GM21447 (cell line): ENCODE measurements around the gene PXYLP1.

Experiments used
- ATAC-seq: cut with Tn5 transposase; IDR thresholded peaks from one replicate; pipeline ENCODE4 v1.9.1; 2021; ENCODE audit not compliant: unreplicated experiment

The PXYLP1 gene

DNA sequence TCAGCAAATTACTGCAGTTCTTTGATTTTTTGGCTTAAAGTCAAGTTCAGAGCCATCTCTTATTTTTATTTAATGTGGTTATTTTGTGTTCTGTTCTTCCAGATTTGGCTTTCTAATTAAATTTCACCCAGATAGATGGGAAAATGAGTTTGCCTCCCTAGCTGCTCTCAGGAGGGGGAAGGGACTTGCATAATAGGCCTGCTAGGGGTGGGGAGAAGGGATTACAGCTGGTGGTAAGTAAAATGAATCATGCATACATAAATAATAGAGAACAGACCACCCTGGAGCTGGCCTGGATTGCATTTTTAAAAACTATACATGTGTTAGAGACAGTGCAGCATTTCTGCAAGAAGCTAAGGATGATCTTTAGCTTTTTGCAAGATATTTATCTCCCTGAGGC is 3.9 kb upstream of the PXYLP1 start:
- ATAC-seq: no peak

DNA sequence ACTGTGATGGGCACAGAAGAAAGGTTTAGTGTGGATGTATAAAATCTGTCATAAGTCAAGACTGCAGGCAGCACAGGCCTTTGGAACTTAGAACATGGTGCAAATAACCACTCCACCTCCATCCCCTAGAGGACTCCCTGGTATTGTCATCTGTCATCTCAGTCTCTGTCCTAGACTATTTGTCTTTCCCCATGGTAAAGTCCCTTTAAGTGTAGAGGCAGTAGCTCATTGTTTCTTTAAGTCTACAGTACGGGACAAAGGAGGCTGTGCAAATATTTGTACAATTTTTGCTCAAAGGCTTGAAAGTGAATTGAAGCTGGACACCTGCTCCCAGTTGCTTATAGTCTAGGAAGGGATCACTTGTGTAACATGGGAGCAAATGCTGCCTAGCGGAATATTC is 3.2 kb upstream of the PXYLP1 start:
- no peak for ATAC-seq

DNA sequence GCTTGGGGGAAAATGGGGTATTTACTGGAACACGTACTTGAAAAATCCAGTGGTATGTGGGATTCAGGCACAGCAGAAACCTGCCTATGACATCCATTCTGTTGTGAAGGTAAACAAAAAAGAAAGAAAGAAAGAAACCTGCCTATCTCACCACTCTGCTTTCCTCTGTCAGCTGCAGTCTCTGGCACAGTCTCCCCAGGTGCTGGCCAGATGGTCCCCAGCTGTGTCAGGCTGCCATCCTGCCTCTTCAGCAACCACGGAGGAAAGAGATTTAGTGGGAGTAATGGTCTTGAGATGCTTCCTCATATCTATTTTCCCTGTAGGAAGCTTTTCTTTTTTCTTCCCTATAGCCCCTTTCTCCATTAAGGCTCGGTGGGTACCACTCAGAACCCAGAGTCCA is 2.5 kb upstream of the PXYLP1 start:
- no peak for ATAC-seq

DNA sequence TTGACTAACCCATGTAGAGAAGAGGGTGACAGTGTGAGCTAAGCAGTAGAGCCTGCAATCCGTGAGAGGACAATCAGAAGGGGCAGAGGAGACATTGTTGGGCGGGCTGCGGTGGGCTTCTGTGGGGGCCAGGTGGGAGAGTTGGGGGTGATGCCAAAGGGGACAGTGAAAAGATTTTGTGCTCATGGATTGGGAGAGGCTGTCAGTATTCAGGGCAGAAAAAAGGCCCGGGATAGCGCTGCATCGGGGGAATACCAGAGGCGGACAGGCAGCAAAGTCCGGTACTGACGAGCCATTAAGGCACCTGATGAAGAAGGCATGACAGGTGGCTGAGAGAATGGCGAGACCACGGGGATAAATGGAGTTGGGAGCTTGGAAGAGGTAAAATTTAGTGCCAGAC is 1.3 kb upstream of the PXYLP1 start:
- no peak for ATAC-seq

DNA sequence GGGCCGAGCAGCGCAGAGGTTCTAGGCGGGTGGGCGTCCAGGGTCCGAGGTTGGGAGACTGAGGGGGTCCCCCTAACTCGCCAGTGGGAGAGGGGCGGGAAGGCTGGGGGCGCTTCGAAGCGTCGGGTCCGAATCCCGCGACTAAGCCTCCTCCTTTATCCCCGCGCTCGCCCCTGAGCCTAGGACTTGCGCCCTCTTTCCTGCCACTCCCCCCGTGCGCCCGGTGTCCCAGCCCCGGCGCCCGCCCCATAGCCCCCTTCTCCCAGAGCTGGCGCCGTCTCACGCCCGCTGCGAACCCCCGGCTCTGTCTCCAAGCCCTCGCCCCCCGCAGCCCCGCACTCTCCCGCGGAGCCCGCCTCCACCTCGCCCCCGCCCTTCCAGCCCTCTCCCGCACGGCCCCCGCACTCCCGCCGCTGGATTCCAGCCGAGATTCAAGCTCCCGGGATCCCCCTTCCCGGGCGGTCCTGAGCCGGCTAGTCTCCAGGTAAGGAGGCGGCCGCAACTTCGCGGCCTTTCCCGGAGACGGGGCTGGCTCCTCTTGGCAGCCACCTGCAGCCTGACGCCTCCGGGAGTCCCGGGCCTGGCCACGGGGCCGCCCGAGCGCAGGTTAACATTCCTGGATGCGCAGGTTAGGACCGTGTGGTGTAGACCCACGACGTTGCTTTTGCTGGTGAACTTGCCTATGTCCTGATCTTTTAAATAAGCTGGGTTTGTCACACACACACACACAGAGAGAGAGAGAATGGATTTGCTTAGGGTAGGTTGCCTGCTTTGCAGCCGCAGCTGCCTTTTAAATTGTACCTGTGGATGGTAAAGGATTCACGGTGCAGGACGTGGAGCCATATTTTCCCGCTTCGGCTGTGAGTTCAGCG is 563 bp downstream of the PXYLP1 start:
- peak; percentile 2 for ATAC-seq

DNA sequence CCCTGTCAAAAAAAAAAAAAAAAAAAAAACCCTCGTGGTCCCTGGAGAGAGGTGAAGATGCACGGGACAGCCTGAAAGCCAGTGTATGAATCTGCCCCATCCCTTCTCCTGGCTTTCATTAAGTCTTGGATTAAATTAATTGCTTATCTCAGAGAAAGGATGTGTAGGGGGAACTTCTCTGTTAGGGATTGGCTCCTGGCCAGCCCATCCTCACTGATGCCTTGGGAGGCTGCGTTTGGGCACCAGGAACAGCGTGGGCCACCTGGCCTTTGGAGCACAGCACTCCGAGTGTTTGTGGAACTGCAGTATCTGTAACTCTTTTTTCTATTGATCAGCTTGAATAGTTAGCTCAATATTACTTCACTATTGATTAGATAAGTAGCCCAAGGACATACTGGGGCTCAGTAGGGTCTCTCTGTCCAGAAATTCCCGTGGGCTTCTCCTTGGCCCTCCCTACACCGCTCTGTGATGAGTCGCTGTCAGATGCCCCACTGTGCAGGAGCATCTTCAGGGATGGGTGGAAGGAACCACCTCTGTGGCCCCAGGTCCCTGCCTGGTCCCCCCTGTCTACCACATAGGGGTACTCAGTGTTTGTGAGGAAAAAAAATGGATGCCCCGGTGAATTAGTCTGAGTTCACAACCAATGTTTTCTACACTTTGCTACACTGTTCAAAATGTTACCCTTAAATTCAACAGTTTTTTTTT is 2.0 kb downstream of the PXYLP1 start:
- ATAC-seq: no peak

DNA sequence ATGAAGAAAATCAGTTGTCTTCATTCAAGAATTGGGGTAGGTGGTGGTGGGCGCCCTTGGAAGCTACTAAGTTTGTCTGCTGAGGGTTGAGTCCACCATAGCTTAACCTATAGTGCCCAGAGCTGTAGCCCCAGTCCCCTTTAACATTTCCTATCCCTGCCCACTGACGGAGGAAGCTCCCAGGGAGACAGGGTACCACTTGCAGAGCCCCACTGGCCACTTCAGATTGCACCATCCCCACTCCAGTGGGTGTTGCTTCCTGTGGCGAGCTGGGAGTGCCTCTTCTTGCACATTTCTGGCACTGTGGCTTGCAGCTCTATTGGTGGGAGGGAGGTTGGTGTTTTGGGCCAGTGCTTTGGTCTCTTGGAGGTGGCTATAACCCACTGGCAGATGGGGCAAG is 2.7 kb downstream of the PXYLP1 start:
- no peak for ATAC-seq

DNA sequence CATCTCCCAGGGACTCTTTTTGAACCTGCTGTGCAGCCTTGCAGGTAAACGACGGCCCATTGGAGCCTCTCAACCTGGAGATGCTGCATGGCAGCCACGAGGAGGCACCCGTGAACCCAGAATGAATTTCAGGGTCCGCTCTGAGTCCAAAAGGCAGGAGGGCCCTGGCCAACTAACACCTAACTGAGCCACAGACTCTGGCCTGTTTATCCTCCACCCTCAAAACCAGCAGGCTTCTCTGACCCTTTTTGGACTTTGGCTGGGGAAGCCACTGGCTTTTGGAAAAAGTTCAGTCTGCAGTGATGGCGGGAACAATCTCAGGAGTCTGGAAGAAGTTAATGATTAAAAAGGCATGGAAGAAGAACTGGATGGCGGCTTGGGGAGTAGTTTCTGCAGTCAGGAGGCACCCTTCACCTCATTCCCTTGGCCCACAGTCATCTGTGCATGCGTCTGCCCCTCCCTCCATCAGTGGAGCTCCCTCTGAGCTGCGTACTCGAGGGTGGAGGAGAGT is 4.1 kb downstream of the PXYLP1 start:
- no peak for ATAC-seq

DNA sequence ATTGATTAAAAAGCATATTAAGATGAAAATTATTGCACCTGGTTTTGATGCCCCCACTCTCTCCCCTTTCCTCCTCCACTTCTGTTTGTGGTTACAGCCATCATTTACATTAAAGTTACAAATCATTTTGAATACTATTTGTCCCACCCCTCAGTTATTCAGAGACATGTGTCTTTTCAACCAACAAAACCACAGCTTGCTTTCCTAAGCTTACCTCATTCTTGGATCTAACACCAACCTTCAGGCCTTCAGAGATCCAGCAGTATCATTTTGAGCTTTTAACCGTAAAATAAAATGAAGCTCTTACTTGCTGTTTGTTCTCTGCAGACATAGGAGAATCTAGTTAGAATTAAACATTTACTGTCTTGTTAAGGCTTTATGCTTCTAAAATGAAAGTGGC is 4.7 kb downstream of the PXYLP1 start:
- no peak for ATAC-seq

DNA sequence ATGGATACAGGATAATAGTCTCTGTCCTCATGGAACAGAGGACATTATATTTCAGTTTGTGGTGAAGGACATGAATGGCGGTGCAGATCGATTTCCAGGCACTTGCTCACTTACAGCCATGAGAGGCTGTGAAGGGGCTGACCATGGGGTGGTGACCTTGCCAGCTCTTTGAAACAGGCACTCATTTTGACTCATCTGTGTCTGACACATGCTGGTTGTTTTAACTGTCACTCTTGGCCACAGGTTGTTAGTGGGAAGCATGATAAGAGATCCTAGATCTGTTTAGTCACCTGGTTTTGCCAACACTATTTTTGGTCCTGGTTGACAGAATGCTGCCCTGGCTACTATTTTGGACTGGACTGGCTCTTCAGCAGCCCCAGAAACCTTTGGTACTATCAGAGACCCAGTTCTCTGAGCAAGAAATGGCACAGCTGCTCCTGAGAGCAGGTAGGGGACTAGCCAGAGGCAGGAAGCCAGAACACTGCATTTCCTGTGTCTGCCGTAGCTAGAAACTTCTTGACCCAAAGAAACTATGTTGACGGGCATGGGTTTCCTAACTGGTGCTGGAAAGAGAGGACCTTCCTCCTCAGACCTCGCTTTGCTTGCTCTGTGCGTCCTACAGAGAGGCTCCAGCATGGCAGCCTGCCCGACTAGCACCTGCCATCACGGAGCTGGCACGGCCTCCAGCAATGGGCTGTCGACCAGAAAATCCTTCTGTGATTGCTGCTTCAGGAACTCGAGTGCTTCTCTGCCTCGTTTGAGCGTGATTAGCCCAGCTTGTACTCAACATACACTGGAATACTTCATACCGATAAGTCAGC is 6.3 kb downstream of the PXYLP1 start:
- ATAC-seq: no peak

DNA sequence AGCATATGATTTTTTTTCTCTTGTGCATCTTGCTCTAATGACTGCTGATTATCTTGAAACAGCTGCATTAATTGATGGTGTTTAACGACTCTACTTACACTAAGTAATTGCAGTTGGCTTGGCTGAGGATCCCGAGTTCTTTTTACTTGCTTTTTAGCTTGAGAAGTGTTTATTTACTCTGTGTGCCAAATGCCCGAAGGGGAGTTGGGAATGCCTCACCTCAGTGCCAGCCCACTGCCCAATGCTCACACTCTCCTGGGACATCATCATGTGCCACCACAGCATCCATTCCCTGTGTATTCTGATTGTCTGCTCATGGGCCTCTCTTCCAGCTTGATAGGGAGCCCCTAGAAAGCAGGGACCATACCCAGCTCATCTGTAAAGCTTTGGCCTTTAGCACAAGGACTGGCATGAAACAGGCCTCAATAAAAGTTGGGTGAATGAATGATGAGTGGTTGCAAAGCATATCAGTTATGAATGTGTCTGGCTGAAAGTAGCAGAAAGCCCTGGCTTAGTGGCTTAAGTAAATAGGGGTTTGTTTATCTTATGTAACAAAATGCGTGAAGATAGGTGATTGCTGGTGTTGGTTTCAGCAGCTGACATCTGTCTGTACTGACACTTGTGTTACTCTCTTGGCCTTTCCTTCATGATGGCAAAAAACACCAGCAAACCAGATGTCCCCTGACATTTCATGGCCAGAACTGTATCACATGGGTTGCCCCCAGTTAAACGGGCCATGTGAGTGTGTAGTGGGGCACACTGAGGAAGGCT is 8.1 kb downstream of the PXYLP1 start:
- no peak for ATAC-seq

DNA sequence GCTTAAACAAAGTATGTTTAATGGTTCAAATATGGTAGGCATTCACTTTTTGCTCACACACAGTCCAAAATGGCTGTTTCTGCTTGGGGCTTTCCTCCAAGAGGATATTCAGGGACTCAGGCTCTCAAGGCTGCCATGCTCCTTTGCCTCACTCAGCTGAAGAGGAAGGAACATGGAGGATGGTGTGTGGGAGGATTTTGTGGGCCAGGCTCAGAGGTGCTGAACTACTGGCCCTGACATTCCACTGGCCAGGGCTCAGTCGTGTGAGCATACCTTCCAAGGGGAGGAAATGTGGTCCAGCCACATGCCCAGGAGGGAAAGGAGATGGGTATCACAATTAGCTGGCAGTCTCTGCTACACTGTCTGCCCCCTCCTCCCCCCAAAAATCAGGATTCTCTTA is 8.7 kb downstream of the PXYLP1 start:
- ATAC-seq: no peak

DNA sequence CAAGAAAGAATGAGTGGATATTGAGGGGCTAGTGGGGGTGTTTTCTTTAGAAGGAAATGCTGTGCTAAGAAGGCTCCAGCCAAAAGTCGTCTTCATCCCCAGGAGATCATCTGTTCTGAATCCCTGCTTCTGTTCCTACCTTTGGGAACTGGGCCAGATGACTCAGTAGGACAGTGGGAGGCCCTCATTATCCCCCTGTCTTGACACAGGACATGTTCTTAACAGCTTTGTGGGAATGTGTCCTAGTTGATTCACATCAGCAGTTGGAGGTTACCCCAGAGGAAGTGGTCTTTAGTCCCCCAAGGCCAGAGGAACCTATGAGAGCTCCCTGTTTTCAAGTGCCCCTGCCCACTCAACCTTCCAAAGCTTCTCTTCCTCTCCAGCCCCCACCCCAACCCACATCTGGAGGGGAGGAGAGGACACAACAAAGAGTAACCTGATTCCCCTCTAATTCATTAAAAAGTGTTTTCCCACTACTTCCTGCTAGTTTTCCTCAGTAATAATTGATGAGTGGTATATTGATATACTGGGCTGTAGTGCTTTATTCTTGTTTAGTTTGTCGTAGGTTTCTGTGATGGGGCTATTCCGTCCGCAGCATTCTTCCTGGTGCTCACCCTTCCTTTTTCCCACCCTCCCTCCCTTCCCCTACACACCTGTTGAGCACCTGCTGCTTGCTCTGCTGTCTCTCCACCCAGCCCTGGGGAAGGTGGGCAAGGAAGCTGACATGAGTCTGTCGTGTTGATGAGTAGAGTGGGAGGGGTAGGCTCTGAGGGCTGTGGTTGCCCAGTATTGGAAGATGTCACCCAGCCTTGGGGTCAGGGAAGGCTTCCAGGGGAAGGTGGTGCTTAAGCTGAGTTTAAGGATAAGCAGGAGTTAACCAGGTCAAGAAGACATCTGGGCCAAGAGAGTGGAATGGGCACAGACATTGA is 9.3 kb downstream of the PXYLP1 start:
- ATAC-seq: no peak

DNA sequence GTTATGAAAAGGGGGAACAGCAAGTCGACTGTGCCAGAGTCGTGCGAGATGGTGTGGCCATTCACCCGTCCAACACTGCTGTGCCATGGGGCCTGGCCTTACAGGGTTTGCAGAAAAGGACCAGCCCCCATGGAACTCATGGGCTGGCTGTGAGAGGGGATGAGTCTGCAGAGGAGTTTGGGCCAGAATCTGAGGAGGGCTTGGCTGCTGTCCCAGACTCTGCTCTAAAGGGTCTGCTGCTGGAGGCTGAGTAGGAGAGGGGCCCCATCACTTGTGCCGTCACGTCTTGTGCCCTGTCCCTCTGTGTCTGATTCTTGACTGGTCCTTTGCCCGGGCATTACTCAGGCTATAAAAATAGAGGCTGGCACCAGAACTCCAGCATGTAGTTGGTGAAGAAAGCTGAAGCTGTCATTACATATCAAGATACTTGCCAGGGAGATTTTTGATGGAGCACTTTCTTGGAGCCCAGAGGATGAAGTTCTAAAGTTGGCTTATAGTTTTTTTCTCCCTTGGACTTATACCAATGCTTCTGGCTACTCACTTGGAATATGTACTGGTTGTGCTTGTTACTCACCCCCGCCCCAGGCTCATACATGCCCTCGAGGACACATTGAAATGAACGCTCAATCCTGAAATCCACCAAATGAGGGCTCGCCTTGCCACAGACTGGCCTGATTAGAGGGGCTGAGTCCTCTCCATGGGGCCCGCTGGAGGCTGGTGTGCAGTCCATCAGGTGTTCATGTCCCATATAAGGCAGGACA is 10.2 kb downstream of the PXYLP1 start:
- no peak for ATAC-seq

DNA sequence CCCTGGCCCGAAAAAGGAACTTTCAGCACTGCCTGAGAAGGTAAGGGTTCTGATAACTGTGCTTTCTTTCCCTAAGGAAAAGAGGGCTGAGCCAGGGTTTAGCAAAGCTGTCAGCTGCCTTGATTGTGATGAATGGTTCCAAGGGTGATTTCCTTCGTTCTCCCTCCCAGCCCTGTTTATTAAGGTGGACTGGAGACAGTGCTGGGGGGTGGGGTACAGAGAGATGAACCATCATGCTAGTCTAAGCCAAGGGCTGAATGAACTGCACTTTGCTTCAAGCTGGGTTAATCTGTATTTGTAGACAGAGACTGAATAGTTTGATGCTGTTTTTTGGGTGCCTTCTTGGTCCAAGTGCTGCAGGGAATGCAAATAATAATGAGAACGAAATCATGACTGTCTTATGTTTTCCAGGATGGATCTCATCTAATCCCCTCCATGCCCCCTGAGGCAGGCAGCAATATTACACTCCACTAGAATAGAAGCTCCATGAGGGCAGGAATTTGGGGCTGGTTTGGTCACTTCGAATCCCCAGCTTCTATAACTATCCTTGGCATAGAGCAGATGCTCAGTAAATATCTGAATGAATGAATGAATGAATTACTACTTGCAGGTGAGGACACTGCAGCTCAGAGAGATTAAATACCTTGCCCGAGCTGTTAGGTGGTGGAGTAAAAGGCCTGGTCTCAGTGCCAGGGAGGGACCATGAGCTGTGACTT is 10.9 kb downstream of the PXYLP1 start:
- no peak for ATAC-seq

DNA sequence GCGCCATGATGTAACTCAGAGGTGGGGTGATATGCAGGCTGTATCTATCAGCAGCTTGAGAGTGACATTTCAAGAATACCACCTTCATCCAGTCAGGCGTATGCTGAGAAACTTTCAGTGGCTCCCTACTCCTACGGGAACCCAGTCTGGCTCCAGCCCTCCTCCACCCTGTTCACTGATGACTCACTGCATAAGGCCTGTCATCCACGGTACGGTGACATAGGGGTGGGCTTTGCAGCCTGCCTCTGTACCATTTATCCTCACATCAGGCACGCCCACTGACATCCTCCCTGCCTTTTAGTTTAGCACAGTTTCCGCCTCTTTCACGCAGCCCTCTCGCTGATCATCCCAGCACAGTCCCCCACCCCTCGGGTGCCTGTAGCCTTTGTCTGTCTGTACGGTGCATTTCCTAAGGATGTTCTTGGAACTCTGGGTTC is 11.7 kb downstream of the PXYLP1 start:
- no peak for ATAC-seq

DNA sequence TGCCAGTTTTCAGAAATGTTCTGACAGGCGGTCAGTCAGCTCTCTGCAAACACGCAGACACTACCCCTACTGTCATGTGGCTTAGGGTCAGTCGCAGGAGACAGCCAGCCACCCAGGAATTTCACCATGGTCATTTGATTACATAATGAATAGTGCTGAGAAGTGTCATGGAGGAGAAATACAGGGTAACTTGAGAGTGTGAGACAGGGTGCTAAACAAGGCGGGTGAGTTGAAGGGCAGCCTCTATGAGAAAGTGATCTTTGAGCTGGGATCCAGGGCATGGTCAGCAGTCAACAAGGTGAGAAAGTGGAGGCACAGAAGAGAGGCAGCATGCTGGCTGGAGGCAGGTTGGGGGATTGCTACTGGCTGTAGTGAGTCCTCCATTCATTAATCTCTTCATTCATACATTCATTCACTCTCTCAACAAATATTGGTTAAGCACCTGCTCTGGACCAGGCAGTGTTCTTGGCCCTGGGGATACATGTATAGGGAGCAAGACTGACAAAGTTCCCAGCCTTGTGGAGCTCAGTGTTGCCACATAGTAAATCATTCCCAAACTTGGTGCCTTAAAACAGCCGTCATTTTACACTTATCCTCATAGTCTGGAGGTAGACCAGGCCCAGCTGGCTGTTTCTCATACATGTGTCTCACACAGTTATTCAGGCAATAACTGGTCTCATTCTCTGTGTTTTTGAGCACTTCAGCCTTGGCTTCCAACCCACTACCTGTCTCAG is 14.8 kb downstream of the PXYLP1 start:
- no peak for ATAC-seq

DNA sequence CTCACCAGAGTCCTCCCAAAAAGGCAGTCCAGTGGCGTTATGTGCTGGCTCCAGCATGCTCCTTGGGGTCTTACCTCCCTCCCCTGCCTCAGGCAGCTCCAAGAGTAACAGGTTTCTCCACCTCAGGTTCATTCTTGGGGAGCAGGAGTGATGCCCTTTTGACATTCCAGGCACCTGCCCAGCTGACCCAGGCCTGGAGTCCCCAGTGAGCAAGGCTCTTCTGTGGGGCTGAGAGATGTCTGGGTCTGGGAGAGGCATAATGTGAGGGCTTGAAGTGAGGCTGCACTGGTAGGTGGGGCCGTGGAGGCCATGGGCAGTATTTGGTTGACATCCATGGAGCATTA is 15.3 kb downstream of the PXYLP1 start:
- no peak for ATAC-seq
